NCI-H526 treated with DMSO at 0.1 percent for 48 hours (cell line): ENCODE measurements around the gene DNAH3.
"Not testable (repeated sequence)": the region's sequence is repeated elsewhere in the genome, so short reads cannot be mapped to it uniquely, and the experiment has no call there.

Experiments used
- DNase-seq: peaks from one replicate; lab custom pipeline; 2025; lab: John Stamatoyannopoulos, UW

DNAH3 gene, protein sequence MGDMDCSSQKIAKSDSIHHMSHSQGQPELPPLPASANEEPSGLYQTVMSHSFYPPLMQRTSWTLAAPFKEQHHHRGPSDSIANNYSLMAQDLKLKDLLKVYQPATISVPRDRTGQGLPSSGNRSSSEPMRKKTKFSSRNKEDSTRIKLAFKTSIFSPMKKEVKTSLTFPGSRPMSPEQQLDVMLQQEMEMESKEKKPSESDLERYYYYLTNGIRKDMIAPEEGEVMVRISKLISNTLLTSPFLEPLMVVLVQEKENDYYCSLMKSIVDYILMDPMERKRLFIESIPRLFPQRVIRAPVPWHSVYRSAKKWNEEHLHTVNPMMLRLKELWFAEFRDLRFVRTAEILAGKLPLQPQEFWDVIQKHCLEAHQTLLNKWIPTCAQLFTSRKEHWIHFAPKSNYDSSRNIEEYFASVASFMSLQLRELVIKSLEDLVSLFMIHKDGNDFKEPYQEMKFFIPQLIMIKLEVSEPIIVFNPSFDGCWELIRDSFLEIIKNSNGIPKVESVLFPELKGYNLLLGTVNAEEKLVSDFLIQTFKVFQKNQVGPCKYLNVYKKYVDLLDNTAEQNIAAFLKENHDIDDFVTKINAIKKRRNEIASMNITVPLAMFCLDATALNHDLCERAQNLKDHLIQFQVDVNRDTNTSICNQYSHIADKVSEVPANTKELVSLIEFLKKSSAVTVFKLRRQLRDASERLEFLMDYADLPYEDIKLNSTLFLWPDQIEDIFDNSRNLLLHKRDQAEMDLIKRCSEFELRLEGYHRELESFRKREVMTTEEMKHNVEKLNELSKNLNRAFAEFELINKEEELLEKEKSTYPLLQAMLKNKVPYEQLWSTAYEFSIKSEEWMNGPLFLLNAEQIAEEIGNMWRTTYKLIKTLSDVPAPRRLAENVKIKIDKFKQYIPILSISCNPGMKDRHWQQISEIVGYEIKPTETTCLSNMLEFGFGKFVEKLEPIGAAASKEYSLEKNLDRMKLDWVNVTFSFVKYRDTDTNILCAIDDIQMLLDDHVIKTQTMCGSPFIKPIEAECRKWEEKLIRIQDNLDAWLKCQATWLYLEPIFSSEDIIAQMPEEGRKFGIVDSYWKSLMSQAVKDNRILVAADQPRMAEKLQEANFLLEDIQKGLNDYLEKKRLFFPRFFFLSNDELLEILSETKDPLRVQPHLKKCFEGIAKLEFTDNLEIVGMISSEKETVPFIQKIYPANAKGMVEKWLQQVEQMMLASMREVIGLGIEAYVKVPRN (N-terminal part only)

DNA sequence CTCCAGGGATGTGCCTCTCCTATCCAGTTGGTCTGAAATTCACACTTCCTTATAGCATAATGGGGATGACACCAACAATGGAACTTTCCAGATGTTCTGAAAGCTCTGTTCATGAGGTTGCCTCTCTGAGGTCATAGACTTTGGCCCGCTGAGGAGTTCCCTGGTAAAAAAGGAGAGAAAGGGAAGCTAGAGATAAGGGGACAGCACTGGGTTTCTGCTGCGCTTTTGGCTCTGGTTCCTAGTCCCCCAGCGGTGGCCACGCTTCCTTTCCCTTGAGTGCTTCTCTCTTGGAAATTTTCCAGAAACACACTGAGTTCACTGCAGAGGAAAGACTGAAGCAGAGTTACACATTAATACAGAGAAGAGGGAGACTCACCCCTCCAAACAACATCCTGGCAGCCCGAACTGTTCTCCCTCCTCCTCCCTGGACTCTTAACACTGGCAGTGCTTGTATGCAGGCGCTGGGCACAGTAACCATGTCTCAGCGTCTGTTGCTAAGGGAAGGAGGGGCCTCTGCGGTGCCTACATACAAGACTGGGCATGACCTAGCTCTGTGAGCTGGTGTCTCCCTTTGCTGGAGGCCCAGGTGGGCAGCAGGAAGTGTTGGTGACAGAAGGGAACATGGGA, at the start of gene DNAH3:
Gene DNAH3, minus strand, starts transcription at position 472 of the 627 bp plus-strand sequence. CDS start 527 bp downstream, outside the sequence.
- peak; percentile 76 for DNase-seq

DNA sequence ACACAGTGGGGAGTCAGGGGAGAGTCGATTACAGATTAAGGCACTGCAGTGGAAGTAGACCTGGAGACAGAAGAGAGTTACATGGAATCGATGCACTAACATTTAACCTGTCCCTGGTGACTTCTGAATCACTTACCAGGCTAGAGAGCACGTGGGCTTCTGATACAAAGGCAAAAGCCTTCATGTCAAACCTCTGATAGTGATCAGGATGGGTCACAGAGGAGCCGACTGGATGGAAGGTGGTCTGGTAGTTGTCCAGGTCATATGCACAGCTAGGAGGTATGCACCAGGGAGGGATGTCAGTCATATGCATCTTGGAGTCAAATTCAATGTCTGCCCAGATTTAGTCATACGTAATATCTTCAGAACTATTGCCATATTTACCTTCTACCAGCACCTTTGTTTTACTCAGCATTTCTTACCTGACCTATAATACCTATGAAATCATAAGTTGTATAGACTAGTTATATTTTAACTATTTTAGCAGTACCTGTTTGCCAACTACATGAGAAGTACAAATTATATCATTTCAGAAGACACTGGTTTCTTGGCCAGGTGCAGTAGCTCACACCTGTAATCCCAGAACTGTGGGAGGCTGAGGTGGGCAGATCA, 49.1 kb upstream of the DNAH3 start:
- DNase-seq: no peak

DNA sequence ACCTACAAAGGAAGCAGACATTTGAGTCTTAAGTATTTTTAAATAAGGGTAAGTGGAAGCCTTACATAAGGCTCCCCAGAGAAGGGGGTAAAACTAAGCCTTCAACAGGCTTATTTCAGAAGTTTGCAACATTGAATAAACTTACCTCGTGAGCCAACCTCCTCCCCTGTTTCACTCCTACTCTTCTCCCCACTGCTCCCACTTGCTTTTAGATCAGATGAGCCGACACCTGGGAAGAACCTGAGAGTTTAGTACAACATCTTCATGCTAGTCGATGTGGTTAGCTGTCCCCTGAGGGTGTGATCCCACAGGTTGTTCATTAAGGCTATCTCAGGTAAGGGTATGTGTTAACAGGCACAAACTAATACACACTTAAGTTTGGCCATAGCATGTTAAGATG, 47.0 kb upstream of the DNAH3 start:
- DNase-seq: no peak

DNA sequence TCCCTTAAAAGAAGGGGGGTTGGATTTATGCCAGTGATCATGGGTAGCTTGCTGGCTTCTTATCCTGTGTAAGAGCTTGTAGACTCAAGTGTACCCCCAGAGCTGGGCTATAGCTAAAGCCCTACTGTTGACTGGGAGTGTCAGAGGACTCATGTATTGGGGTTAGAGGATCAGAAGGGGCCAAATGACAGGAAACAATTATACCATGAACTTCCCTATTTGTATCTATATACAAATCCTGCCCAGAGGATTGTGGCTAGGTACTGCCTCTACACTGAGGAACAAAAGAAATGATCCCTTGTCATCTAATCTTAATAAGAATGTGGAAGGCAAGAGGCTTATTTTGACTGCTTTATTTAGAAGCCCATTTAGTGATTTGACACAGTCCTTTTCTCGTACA, 46.5 kb upstream of the DNAH3 start:
- no peak for DNase-seq

DNA sequence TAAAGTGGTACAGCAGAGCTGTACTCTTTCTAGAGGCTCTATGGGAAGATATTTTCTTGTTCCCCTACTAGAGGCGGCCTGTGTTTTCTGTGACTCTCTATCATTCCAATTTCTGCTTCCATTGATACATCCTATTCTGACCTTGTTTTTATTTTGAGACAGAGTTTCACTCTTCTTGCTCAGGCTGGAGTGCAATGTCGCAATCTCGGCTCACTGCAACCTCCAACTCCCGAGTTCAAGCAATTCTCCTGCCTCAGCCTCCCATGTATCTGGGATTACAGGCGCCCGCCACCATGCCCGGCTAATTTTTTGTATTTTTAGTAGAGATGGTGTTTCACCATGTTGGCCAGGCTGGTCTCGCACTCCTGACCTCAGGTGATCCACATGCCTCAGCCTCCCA, 44.7 kb upstream of the DNAH3 start:
- DNase-seq: not testable (repeated sequence)

DNA sequence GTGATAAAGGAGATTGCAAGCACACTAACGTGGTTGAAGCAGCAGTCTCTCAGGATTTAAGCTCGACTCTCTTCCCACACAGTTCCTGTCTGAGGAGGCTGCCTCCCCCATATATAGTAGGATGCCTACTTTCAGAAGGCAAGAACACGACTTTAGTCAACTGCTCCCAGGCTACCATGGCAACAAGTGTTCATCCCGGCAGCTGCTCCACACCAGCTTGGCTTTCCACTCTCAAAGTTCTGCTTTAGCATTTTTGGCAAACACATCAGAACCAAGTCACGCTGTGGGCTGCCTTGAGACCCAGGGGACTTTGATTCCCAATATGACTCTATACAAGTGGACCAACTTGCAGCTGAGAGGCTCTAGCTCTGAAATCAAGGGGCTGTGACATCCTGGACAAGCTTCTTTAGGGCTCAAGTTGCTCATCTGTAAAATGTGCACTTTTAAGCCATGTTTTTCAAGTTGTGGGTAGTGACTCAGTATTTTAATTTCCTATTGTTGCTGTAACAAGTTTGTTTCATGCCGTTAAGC, 44.2 kb upstream of the DNAH3 start:
- no peak for DNase-seq

DNA sequence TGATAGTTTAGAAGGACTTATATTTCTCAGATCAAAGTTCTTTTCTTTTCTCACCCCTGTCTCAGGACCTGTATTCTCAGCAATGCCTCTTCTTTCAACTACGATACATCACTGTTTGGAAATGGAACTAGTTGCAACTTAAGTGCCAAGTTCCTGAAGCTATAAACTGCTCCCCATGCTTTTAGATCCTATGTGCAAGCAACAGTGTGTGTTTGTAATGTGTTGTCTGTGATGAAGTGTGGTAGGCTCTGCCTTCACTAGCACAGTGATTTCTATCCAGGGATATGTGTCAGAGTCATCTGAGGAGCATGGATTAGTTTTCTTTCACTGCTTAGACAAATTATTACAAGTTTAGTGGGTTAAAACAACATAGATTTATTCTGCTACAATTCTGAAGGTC, 42.3 kb upstream of the DNAH3 start:
- no peak for DNase-seq

DNA sequence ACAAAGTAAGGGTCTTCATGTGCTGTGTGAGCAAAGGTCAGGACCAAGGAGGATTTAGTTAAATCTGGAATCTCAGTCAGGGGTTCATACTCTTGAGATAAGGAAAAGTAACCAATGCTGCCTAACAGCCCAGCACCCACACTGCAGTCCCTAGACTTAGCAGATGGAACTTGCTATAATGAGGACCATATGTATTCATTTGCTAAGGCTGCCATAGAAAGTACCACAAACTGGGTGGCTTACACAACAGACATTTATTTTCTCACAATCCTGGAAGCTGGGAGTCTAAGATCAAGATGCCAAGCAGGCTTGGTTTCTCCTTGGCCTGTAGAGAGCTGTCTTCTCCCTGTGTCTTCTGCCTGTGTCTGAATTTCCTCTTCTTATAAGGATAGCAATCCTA, 40.0 kb upstream of the DNAH3 start:
- DNase-seq: no peak

DNA sequence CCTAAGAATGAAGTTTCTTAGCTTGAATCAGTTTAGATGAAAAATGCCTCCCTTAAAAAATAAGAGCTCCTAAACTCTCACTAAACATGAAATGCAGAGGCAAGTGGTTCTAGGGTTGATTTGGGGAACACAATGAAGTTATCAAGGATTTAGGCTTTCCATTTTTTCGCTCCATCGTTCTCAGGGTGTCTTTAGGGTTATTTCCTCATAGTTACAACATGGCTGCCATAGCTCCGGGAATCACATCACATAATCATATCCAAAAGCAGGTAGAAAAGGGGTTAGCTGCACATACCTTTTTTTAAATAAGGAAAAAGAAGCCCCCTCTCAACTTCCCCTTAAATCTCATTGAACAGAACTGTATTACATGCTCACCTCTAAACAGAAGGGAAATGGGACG, 39.4 kb upstream of the DNAH3 start:
- no peak for DNase-seq

DNA sequence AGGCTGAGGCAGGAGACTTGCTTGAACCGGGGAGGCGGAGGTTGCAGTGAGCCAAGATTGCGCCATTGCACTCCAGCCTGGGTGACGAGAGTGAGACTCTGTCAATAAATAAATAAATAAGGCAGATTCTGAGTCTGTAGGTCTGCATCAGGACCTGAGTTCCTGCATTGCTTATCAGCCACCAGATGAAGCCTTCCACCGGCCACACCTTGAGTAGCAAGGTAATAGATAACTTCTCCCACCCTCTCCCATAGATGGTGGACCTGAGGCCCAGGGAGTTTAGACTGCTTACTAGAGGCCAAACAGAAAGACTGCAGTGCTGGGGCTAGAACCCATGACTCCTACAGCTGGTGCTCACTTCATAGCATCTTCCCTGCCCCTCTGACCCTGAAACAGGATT, 38.7 kb upstream of the DNAH3 start:
- no peak for DNase-seq

DNA sequence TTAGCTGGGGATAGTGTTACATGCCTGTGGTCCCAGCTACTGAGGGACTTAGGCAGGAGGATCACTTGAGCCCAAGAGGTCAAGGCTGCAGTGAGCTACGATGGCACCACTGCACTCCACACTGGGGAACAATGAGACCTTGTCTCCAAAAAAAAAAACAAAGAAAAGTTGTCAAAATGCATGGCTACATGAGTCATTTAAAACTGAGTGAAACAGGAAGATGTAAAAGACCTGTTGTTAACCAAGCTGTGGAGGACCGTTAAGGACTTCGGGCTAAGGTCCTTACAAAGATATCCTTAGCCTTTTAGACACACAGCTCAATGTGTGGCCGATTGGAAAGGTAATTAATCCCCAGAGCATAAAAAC, 35.7 kb upstream of the DNAH3 start:
- DNase-seq: no peak

DNA sequence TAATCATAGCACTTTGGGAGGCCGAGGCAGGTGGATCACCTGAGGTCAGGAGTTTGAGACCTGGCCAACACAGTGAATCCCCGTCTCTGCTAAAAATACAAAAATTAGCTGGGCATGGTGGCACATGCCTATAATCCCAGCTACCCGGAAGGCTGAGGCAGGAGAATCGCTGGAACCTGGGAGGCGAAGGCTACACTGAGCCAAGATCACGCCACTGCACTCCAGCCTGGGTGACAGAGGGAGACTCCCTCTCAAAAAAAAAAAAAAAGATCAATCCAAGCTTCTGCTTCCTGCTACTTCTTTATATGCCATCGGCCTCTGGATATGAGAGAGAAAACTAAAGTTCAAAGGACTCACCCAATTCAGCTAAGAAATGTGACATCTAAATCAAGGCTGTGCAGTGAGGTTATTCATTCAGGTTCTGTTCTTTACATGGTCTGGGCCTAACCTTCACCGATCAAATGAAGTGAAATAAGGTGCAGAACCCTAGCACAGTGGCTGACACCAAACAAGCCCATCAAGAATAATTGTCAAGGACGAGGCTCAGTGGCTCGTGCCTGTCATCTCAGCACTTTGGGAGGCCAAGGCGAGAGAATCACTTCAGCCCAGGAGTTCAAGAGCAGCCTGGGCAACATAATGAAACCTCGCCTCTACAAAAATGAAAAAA, 35.1 kb upstream of the DNAH3 start:
- no peak for DNase-seq

DNA sequence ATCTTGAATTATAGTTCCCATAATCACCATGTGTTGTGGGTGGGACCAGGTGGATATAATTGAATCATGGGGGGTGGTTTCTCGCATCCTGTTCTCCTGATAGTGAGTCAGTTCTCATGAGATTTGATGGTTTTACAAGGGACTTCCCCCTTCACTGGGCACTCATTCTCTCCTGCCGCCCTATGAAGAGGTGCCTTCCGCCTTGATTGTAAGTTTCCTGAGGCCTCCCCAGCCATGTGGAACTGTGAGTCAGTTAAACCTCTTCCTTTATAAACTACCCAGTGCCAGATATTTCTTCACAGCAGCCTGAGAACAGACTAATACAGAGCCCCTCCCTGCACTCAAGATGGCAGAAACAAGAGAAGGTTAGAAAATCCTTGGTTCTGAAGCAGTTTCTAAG, 34.2 kb upstream of the DNAH3 start:
- no peak for DNase-seq

DNA sequence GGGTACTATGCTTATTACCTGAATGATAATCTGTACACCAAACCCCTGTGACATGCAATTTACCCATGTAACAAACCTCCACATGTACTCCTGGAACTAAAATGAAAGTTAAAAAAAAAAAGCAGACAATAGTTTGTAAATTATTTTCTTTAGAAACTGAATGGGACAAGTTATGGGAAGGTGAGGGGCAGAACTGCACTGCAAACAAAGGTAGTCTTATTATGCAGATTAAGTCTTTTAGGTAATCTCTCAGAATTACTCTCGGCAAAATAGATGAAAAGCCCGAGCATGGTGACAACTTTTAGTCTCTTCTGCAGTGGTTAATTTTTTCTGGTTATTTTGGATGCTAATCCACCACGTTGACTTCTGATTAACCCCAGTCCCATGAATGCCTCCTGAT, 33.3 kb upstream of the DNAH3 start:
- no peak for DNase-seq

DNA sequence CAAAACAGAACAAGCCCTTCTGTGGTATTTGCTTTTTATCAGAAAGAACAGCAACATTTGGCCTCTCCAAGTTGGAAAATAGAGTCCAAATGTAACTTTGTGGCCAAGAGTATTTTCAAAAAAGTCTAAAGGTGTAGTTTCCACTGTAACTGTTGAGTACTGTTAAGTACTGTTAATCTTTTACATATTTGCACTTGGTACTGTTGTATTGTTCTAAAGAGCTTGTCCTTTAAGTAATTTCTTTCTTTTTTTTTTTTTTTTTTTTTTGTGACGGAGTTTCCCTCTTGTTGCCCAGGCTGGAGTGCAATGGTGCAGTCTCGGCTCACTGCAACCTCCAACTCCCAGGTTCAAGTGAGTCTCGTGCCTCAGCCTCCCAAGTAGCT, 29.3 kb upstream of the DNAH3 start:
- DNase-seq: no peak

DNA sequence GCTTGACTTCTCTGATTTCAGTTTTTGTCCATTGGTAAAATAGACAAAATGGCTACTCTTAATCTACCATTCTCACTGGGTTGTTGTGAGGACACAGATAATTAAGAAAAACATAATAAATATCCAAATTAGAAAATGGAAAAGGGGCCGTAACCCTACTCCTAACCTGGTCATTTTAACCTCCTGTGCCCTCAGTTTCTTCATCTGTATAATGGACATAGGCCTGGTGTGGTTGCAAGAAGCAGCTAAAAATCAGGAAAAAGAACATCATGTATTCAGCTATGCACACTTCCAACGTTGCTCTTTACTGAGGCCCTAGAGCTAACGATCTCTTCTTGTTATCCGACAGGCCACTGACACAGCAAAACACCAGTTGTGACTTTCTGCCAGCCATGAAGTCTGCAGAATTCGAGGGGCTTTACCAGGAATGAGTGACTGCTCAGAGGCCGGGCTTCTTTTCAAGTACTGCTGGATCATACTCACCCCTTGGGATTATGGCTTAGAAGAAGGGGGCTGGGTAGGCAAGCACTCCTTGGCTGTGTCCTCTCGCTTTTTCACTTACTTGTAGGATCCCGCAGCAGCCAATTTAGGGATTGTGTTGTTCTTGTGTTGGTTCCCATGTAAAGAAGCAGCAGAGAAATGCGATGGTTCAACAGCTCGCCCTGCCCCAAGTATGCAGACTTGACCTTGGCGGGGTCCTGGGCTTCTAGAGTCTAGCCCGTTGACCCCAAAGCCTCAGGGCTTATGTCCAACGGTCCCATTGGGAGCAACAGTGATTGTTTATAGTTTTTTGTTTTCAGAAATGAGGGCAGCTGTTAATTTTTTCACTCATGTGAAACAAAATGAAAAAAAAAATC, 28.7 kb upstream of the DNAH3 start:
- no peak for DNase-seq

DNA sequence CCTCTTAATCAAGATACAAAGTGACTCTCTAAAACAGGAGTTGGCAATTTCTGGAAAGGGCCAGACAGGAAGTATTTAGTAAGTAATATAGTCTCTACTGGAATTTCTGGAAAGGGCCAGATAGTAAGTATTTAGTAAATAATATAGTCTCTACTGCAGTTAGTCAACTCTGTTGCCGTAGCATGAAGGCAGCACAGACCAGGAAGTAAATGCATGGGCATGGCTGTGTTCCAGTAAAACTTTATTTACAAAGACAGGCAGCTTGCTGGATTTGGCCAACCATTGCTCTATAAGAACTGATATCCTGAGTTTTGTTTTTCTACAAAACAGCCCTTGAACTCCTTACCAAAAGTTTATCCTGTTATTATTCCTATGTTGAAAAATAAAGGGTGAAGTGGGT, 24.8 kb upstream of the DNAH3 start:
- DNase-seq: no peak

DNA sequence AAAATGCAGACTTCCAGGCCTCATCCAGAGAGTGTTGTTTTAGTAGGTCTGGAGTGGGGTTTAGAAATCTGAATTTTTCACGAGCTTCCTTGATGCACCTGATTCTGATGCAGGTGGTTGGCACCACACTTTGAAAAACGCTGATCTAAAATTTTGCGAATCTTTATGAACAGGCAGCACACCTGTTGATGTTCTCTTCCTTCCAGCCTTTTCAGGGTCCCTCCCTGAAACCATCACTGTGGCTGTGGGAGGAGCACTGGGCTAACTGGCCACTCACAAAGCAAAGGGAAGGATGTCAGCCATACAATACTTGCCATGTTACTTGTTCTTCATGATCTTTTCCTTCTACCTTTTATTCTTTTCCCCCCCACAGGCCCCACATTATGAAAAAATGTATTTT, 22.0 kb upstream of the DNAH3 start:
- no peak for DNase-seq

DNA sequence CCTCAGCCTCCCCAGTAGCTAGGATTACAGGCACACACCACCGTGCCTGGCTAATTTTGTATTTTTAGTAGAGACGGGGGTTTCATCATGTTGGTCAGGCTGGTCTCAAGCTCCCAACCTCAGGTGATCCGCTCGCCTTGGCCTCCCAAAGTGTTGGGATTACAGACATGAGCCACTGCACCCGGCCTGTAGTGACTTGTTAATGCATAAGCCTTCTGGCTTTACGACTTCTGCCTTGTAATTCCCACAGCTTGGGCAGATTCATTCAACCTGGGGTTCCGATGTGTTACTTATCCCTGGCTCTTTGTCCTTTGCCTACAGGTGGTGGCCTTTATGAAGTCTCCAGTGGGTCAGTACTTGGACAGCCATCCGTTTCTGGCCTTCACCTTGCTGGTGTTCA, 19.5 kb upstream of the DNAH3 start:
- not testable (repeated sequence) for DNase-seq
